ENCODE data around the gene BPTF.
"Not testable (repeated sequence)": the region's sequence is repeated elsewhere in the genome, so short reads cannot be mapped to it uniquely, and the experiment has no call there.

Gene BPTF

DNA sequence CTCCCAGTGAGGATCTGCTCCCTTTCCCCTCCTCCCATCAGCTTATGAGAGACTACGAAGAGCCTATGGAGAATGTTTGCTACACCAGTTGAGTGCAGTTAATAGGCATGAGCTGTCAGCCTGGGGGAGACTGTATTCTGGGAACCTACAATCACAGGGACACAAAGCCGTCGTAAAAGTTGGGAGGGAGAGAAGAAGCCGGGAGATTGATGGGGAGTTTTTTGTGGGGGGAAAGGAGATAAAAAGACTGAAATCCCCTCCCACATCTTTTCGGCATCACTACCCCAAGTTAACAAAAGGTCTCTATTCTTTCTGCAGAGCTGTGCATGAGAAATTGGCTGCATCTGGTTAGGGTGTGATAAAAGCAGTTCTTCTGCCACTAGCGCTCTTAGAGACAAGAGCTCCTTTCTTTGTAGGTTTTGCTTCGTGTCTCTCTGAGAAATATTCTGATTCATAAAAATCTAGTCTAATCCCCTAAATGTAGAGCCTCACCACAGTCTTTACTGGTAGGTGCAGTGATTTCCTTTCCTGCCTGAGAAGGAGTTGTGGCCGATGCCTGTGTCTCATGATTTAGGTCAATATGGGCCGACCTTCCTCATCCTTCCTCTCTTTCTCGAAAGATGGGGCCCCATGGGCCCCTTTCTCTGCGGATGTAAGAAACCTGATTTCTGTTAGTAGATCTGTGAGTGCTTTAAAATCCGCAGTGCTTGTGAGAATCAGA, 77.4 kb downstream of the BPTF start:
- no peak overlapping the region for H3K4me3 ChIP-seq (replicated peaks; ENCODE audit: low read depth, low read length)
- peak; percentile 11 for DNase-seq (ENCODE audit: low read depth)
- TF ChIP-seq, protein P1, sequence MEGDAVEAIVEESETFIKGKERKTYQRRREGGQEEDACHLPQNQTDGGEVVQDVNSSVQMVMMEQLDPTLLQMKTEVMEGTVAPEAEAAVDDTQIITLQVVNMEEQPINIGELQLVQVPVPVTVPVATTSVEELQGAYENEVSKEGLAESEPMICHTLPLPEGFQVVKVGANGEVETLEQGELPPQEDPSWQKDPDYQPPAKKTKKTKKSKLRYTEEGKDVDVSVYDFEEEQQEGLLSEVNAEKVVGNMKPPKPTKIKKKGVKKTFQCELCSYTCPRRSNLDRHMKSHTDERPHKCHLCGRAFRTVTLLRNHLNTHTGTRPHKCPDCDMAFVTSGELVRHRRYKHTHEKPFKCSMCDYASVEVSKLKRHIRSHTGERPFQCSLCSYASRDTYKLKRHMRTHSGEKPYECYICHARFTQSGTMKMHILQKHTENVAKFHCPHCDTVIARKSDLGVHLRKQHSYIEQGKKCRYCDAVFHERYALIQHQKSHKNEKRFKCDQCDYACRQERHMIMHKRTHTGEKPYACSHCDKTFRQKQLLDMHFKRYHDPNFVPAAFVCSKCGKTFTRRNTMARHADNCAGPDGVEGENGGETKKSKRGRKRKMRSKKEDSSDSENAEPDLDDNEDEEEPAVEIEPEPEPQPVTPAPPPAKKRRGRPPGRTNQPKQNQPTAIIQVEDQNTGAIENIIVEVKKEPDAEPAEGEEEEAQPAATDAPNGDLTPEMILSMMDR (IDR thresholded peaks at IDR 0.05; ENCODE audit: low read length, missing control alignments) = no peak

DNA sequence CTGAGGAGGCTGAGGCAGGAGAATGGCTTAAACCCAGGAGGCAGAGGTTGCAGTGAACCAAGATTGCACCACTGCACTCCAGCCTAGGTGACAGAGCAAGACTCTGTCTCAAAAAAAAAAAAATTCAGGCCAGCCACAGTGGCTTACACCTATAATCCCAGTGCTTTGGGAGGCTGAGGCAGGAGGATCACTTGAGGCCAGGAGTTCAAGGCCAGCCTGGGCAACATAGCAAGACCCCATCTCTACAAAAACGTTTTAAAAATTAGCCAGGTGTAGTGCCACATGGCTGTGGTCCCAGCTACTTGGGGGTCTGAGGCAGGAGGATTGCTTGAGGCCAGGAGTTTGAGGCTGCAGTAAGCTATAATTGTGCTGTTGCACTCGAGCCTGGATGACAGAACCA, 80.0 kb downstream of the BPTF start:
- DNase-seq (ENCODE audit: low read depth); H3K4me3 ChIP-seq (replicated peaks; ENCODE audit: low read depth, low read length): not testable (repeated sequence)

DNA sequence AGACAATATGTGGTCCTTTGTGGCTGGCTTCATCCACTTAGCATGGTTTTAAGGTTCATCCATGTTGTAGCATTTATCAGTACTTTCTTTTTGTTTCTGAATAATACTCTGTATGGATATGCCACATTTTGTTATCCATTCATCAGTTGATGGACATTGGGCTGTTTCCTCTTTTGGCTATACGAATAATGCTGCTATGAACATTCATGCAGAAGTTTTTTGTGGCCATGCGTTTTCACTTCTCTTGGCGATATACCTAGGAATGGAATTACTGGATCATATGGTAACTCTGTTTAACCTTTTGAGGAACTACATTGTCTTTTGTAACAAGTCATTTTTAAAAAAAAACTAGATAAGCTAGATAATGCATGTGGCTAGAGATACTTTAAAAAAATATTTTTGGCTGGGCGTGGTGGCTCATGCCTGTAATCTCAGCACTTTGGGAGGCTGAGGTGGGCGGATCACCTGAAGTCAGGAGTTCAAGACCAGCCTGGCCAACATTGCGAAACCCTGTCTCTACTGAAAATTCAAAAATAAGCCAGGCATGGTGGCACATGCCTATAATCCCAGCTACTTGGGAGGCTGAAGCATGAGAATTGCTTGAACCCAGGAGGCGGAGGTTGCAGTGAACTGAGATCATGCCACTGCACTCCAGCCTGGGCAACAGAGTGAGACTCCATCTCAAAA, 85.0 kb downstream of the BPTF start:
- DNase-seq (ENCODE audit: low read depth); H3K4me3 ChIP-seq (replicated peaks; ENCODE audit: low read depth, low read length): not testable (repeated sequence)

DNA sequence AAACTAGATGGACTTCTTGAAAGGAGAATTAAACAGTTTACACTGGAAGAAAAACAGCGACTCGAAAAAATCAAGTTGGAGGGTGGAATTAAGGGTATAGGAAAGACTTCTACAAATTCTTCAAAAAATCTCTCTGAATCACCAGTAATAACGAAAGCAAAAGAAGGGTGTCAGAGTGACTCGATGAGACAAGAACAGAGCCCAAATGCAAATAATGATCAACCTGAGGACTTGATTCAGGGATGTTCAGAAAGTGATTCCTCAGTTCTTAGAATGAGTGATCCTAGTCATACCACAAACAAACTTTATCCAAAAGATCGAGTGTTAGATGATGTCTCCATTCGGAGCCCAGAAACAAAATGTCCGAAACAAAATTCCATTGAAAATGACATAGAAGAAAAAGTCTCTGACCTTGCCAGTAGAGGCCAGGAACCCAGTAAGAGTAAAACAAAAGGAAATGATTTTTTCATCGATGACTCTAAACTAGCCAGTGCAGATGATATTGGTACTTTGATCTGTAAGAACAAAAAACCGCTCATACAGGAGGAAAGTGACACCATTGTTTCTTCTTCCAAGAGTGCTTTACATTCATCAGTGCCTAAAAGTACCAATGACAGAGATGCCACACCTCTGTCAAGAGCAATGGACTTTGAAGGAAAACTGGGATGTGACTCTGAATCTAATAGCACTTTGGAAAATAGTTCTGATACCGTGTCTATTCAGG, 85.9 kb downstream of the BPTF start:
- TF ChIP-seq, protein P1 (IDR thresholded peaks at IDR 0.05; ENCODE audit: low read length, missing control alignments) = no peak
- no peak overlapping the region for H3K4me3 ChIP-seq (replicated peaks; ENCODE audit: low read depth, low read length)
- no peak for DNase-seq (ENCODE audit: low read depth)

DNA sequence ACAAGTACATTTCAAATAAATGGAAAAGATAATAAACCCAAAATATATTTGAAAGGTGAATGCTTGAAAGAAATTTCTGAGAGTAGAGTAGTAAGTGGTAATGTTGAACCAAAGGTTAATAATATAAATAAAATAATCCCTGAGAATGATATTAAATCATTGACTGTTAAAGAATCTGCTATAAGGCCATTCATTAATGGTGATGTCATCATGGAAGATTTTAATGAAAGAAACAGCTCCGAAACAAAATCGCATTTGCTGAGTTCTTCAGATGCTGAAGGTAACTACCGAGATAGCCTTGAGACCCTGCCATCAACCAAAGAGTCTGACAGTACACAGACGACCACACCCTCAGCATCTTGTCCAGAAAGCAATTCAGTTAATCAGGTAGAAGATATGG, 86.8 kb downstream of the BPTF start:
- no peak for DNase-seq (ENCODE audit: low read depth)
- TF ChIP-seq, protein P1 (IDR thresholded peaks at IDR 0.05; ENCODE audit: low read length, missing control alignments) = no peak
- no peak overlapping the region for H3K4me3 ChIP-seq (replicated peaks; ENCODE audit: low read depth, low read length)

DNA sequence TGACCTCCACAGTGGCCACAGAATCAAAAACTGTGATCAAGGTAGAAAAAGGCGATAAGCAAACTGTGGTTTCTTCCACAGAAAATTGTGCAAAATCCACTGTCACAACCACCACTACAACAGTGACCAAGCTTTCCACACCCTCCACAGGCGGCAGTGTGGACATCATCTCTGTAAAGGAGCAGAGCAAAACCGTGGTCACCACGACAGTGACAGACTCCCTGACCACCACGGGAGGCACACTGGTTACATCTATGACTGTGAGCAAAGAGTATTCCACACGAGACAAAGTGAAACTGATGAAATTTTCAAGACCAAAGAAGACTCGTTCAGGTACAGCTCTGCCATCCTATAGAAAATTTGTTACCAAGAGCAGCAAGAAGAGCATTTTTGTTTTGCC, 87.4 kb downstream of the BPTF start:
- DNase-seq (ENCODE audit: low read depth) = no peak
- H3K4me3 ChIP-seq (replicated peaks; ENCODE audit: low read depth, low read length) = no peak overlapping the region
- TF ChIP-seq, protein P1 (IDR thresholded peaks at IDR 0.05; ENCODE audit: low read length, missing control alignments) = no peak

DNA sequence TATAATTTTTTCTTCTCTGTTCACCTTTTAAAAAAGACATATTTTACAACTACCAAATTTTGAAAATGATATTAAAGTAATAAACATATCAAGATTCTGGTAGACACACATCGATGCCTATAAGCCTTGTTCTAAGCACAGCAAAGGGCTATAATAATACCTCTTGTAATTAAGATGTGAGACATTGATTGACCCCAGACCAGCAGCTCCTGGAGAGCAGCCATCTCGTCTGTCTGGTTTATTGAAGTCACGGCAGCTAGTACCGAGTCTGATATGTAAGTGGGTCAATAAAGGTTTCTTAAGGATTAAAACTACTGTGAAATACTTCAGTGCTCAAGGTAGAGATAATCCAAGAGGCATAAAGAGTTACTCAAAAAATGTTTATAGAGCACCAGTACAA, 94.9 kb downstream of the BPTF start:
- DNase-seq (ENCODE audit: low read depth) = no peak
- TF ChIP-seq, protein P1 (IDR thresholded peaks at IDR 0.05; ENCODE audit: low read length, missing control alignments) = no peak
- H3K4me3 ChIP-seq (replicated peaks; ENCODE audit: low read depth, low read length) = no peak overlapping the region
